Neural cell (in vitro differentiated cells): Measurements from ENCODE around the gene MYO18A. TPM values are rescaled to one million over a fixed set of nuclear protein-coding genes. Genes with fewer than 3 reads are reported as not detected.

ENCODE experiments used
- H2AFZ ChIP-seq: fragments of 200-600, 300-800 bp; sonication (generic), shearing (Covaris generic); 2 replicates; pipeline ENCODE4 v1.6.0; 2014; ENCODE audit warnings: low read depth, mild to moderate bottlenecking, antibody characterized with exemption, low read length, moderate library complexity
- H3F3A ChIP-seq: fragments of 200-600 bp; shearing (Covaris generic); 2 replicates; pipeline ENCODE4 v1.6.1; 2016; ENCODE audit warnings: mild to moderate bottlenecking, moderate library complexity, mixed read lengths, antibody characterized with exemption, low read length; ENCODE audit not compliant: insufficient read depth, poor library complexity, severe bottlenecking
- H3K27ac ChIP-seq: fragments of 200-600, 300-800 bp; sonication (generic), shearing (Covaris generic); 2 replicates; pipeline ENCODE4 v1.5.1; 2014; ENCODE audit warnings: mild to moderate bottlenecking, low read length, moderate library complexity
- H3K27me3 ChIP-seq: fragments of 300-800, 200-600 bp; sonication (generic), shearing (Covaris generic); 2 replicates; pipeline ENCODE4 v1.6.0; 2014; ENCODE audit warnings: mild to moderate bottlenecking, low read depth, low read length, moderate library complexity; ENCODE audit not compliant: insufficient read depth
- H3K36me3 ChIP-seq: fragments of 300-800, 200-600 bp; sonication (generic), shearing (Covaris generic); 2 replicates; pipeline ENCODE4 v1.5.1; 2014; ENCODE audit warnings: mild to moderate bottlenecking, antibody characterized with exemption, low read length, moderate library complexity; ENCODE audit not compliant: insufficient read depth
- H3K4me2 ChIP-seq: fragments of 300-800, 200-600 bp; sonication (generic), shearing (Covaris generic); 2 replicates; pipeline ENCODE4 v1.6.0; 2014; ENCODE audit warnings: mild to moderate bottlenecking, low read length
- H3K4me3 ChIP-seq: fragments of 300-800, 200-600 bp; sonication (generic), shearing (Covaris generic); 2 replicates; pipeline ENCODE4 v1.5.1; 2014; ENCODE audit warnings: mild to moderate bottlenecking, low read length, moderate library complexity
- H3K79me2 ChIP-seq: fragments of 200-600 bp; shearing (Covaris generic); replicated peaks from 2 replicates; pipeline ENCODE4 v1.6.0; 2014; ENCODE audit warnings: mild to moderate bottlenecking, low read length, moderate library complexity; ENCODE audit not compliant: insufficient read depth
- H3K9ac ChIP-seq: fragments of 300-800, 200-600 bp; sonication (generic), shearing (Covaris generic); 2 replicates; pipeline ENCODE4 v1.6.1; 2016; ENCODE audit warnings: mild to moderate bottlenecking, low read length, mixed read lengths
- H3K9me2 ChIP-seq: fragments of 200-600 bp; shearing (Covaris generic); 2 replicates; pipeline ENCODE4 v1.6.1; 2016; ENCODE audit warnings: mild to moderate bottlenecking, low read length, mixed read lengths; ENCODE audit not compliant: insufficient read depth
- H3K9me3 ChIP-seq: fragments of 200-600, 300-800 bp; sonication (generic), shearing (Covaris generic); 2 replicates; pipeline ENCODE4 v1.6.1; 2016; ENCODE audit warnings: mild to moderate bottlenecking, mixed run types, low read length, moderate library complexity, mixed read lengths
- H4K20me1 ChIP-seq: fragments of 200-600 bp; shearing (Covaris generic); 2 replicates; pipeline ENCODE4 v1.6.1; 2016; ENCODE audit warnings: mild to moderate bottlenecking, mixed run types; ENCODE audit not compliant: insufficient read depth
- EP300 ChIP-seq: fragments of 450-650 bp; conservative IDR thresholded peaks from 2 replicates; pipeline ENCODE4 v1.6.1; 2014; ENCODE audit warnings: antibody characterized with exemption, mild to moderate bottlenecking, moderate library complexity; ENCODE audit not compliant: poor library complexity, severe bottlenecking
- EZH2 ChIP-seq: fragments of 200-600, 300-800 bp; shearing (Covaris generic), sonication (generic); IDR thresholded peaks from 2 replicates; pipeline ENCODE4 v1.6.1; 2014; ENCODE audit warnings: antibody characterized with exemption, low read length, borderline replicate concordance, mild to moderate bottlenecking; ENCODE audit not compliant: insufficient read depth, poor library complexity, severe bottlenecking
- MXI1 ChIP-seq: fragments of 450-650 bp; conservative IDR thresholded peaks from 2 replicates; pipeline ENCODE4 v1.6.1; 2014; ENCODE audit warnings: antibody characterized with exemption, mild to moderate bottlenecking; ENCODE audit not compliant: poor library complexity, severe bottlenecking
- POLR2AphosphoS5 ChIP-seq: IDR thresholded peaks from 2 replicates; pipeline ENCODE4 v1.6.1; 2012
- RAD21 ChIP-seq: fragments of 450-650 bp; conservative IDR thresholded peaks from 2 replicates; pipeline ENCODE4 v1.6.1; 2014; ENCODE audit warnings: antibody characterized with exemption, mild to moderate bottlenecking, moderate library complexity
- SMC3 ChIP-seq: fragments of 450-650 bp; conservative IDR thresholded peaks from 2 replicates; pipeline ENCODE4 v1.6.1; 2014; ENCODE audit warnings: antibody characterized with exemption, mild to moderate bottlenecking, moderate library complexity; ENCODE audit not compliant: poor library complexity
- TAF1 ChIP-seq: IDR thresholded peaks from 2 replicates; pipeline ENCODE4 v1.6.1; 2012; ENCODE audit warnings: low read depth
- polyA plus RNA-seq: library from polyadenylated mRNA; depleted of rRNA; stranded (reverse); fragments of >200 nt; gene quantifications from 2 replicates; pipeline ENCODE4 v1.2.3, GENCODE V29; 2014
- TF ChIP-seq, protein P1 (sequence below): IDR thresholded peaks from 2 replicates; pipeline ENCODE4 v1.6.1; 2012; ENCODE audit warnings: borderline replicate concordance
- TF ChIP-seq, protein P2 (sequence below): fragments of 450-650 bp; IDR thresholded peaks from 2 replicates; pipeline ENCODE4 v1.5.1; 2014; ENCODE audit warnings: antibody characterized with exemption, mild to moderate bottlenecking, moderate library complexity; ENCODE audit not compliant: poor library complexity, severe bottlenecking

Gene MYO18A
- polyA plus RNA-seq, 1 donor from 2014 or later = 21.6 TPM

DNA sequence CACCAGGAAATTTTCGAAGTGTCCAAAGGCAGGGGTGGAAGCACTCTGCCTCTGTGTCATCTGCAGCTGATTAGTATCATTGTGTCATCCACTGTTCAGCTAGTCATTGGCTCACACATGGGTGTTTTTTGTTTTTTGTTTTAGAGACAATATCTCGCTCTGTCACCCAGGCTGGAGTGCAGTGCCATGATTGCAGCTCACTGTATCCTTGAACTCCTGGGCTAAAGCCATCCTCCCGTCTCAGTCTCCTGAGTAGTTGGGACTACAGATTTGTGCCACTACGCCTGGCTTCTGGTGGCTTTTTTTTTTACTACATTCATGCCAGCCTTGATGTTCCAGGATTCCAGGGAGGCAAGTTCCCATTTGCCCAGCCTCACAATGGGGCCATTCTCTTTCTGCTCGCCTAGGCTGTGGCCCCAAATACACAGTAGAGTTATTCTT lies 32.5 kb upstream of the MYO18A start:
- Histone ChIP-seq H3K9me3 (no peaks in the 10 kb centered on the region), H3K4me2 (no peak overlapping the region), H3K4me3 (no peak overlapping the region), H3K27ac (no peak overlapping the region), H4K20me1 (no peaks in the 10 kb centered on the region), H3K9me2 (no peaks in the 10 kb centered on the region), H3K9ac (no peak overlapping the region), H3K27me3 (no peaks in the 10 kb centered on the region), H3K79me2 (no peaks in the 10 kb centered on the region), H3F3A (no peaks in the 10 kb centered on the region), H2AFZ (no peak overlapping the region), H3K36me3 (no peaks in the 10 kb centered on the region)
- TF ChIP-seq SMC3 (no peak), RAD21 (no peak), POLR2AphosphoS5 (no peak), EP300 (no peak), EZH2 (no peak), MXI1 (no peak), TAF1 (no peak)
- TF ChIP-seq, protein P1, sequence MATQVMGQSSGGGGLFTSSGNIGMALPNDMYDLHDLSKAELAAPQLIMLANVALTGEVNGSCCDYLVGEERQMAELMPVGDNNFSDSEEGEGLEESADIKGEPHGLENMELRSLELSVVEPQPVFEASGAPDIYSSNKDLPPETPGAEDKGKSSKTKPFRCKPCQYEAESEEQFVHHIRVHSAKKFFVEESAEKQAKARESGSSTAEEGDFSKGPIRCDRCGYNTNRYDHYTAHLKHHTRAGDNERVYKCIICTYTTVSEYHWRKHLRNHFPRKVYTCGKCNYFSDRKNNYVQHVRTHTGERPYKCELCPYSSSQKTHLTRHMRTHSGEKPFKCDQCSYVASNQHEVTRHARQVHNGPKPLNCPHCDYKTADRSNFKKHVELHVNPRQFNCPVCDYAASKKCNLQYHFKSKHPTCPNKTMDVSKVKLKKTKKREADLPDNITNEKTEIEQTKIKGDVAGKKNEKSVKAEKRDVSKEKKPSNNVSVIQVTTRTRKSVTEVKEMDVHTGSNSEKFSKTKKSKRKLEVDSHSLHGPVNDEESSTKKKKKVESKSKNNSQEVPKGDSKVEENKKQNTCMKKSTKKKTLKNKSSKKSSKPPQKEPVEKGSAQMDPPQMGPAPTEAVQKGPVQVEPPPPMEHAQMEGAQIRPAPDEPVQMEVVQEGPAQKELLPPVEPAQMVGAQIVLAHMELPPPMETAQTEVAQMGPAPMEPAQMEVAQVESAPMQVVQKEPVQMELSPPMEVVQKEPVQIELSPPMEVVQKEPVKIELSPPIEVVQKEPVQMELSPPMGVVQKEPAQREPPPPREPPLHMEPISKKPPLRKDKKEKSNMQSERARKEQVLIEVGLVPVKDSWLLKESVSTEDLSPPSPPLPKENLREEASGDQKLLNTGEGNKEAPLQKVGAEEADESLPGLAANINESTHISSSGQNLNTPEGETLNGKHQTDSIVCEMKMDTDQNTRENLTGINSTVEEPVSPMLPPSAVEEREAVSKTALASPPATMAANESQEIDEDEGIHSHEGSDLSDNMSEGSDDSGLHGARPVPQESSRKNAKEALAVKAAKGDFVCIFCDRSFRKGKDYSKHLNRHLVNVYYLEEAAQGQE = no peak
- TF ChIP-seq, protein P2, sequence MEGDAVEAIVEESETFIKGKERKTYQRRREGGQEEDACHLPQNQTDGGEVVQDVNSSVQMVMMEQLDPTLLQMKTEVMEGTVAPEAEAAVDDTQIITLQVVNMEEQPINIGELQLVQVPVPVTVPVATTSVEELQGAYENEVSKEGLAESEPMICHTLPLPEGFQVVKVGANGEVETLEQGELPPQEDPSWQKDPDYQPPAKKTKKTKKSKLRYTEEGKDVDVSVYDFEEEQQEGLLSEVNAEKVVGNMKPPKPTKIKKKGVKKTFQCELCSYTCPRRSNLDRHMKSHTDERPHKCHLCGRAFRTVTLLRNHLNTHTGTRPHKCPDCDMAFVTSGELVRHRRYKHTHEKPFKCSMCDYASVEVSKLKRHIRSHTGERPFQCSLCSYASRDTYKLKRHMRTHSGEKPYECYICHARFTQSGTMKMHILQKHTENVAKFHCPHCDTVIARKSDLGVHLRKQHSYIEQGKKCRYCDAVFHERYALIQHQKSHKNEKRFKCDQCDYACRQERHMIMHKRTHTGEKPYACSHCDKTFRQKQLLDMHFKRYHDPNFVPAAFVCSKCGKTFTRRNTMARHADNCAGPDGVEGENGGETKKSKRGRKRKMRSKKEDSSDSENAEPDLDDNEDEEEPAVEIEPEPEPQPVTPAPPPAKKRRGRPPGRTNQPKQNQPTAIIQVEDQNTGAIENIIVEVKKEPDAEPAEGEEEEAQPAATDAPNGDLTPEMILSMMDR = no peak

DNA sequence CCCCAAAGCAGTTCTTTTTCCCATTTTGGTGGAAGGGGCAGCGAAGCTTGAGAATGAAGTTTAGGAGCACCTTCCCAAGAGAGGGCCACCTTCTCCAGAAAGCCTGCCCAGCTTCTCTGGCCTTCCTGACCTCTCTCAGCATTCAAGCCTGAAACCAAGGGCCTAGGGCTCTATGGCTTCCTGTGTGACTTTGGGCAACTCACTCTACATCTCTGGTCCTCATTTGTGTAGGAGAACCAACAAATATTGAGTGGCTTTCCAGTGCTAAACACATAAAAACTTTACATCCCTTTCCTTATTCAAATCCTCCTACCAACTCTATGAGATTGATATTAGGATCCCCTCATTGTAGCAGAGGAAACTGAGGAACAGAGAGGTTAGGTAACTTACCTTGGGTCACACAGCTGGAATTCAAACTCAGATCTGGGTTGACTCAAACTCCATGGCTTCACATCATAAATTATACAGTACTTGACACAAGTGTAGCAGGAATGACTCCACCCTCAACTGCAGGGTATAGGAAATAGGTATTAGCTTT lies 32.0 kb upstream of the MYO18A start:
- H3K27ac ChIP-seq = no peak overlapping the region
- no peaks in the 10 kb centered on the region for H3K27me3 ChIP-seq
- H3K79me2 ChIP-seq = no peaks in the 10 kb centered on the region
- H3F3A ChIP-seq = no peaks in the 10 kb centered on the region
- H3K4me3 ChIP-seq = no peak overlapping the region
- no peak overlapping the region for H3K9ac ChIP-seq
- no peaks in the 10 kb centered on the region for H3K9me2 ChIP-seq
- no peak overlapping the region for H2AFZ ChIP-seq
- H4K20me1 ChIP-seq = no peaks in the 10 kb centered on the region
- TF ChIP-seq, protein P1 = no peak
- TF ChIP-seq, protein P2 = no peak
- TF ChIP-seq MXI1 = no peak
- TF ChIP-seq EZH2 = no peak
- no peak for TF ChIP-seq POLR2AphosphoS5
- no peak for TF ChIP-seq SMC3
- no peak for TF ChIP-seq RAD21
- no peak for TF ChIP-seq EP300
- TF ChIP-seq TAF1 = no peak
- no peaks in the 10 kb centered on the region for H3K36me3 ChIP-seq
- no peak overlapping the region for H3K4me2 ChIP-seq
- no peaks in the 10 kb centered on the region for H3K9me3 ChIP-seq
